HepG2 (cell line): ENCODE results near the gene FAM114A1. TPM values are rescaled to one million over a fixed set of nuclear protein-coding genes. Genes with fewer than 3 reads are reported as not detected.

Experiments
- ATAC-seq: fragments of 200-7000 bp; cut with Tn5 transposase; 3 replicates; pipeline ENCODE4 v1.9.1; 2020; ENCODE audit warnings: mild to moderate bottlenecking, moderate library complexity
- BruUV-seq: library from RNA; stranded (reverse); fragments of 400-500 nt; replicated peaks from 2 replicates; lab custom pipeline; 2021; lab: Mats Ljungman, UMichigan
- CTCF ChIA-PET: fragments of 300-600 bp; formaldehyde crosslinking; extraction: SDS; loops from one replicate; lab custom pipeline; 2021; ENCODE audit warnings: low total read pairs, inconsistent platforms, low intra/inter-chr PET ratio; lab: Yijun Ruan, JAX
- POLR2A ChIA-PET: fragments of 350-600 bp; sonication (Branson Sonifier 250); formaldehyde crosslinking; loops from one replicate; lab custom pipeline; 2020; ENCODE audit warnings: antibody characterized with exemption, inconsistent platforms; lab: Yijun Ruan, JAX
- DNase-seq: peaks from one replicate; pipeline ENCODE4 v3.0.0-alpha.2; 2015; ENCODE audit warnings: low spot score
- FAIRE-seq: peaks from 3 replicates; lab custom pipeline; 2011; peaks lifted over from hg19 to GRCh38; lab: Jason Lieb, UNC
- H2AFZ ChIP-seq: one replicate; pipeline ENCODE4 v1.6.1; 2011; ENCODE audit warnings: low read length, inconsistent platforms
- H3K27ac ChIP-seq: fragments of 300-600 bp; 3 replicates; pipeline ENCODE4 v1.8.0; 2011; ENCODE audit warnings: mixed run types, mild to moderate bottlenecking, mixed read lengths, low read length, inconsistent platforms; ENCODE audit not compliant: insufficient read depth; ENCODE audit errors: extremely low read length
- H3K27me3 ChIP-seq, 2 experiments: fragments of 200-600 bp in 1 of 2; 2 replicates in 1 of 2; 3 replicates in 1 of 2; pipeline versions ENCODE4 v1.6.0 to v1.8.0; 2011; ENCODE audit warnings: low read length in 2 of 2, mild to moderate bottlenecking in 2 of 2, moderate library complexity in 2 of 2, inconsistent platforms in 1 of 2; ENCODE audit not compliant: insufficient read depth in 2 of 2, control insufficient read depth in 1 of 2
- H3K36me3 ChIP-seq, 2 experiments: fragments of 200-600 bp in 1 of 2; replicated peaks in 1 of 2; 2 replicates in 1 of 2; 3 replicates in 1 of 2; pipeline versions ENCODE4 v1.5.1 to v1.8.0; 2011; ENCODE audit warnings: low read length in 2 of 2, inconsistent platforms in 1 of 2; ENCODE audit not compliant: insufficient read depth in 2 of 2, control insufficient read depth in 1 of 2
- H3K4me1 ChIP-seq: 2 replicates; pipeline ENCODE4 v1.5.1; 2012; ENCODE audit warnings: low read length, inconsistent platforms; ENCODE audit not compliant: insufficient read depth
- H3K4me2 ChIP-seq: 2 replicates; pipeline ENCODE4 v1.6.0; 2011; ENCODE audit warnings: low read depth, low read length, inconsistent platforms
- H3K4me3 ChIP-seq, 3 experiments: fragments of 200-600 bp in 1 of 3; sonication (generic), shearing (Covaris generic) in 1 of 3; replicated peaks in 1 of 3; 2 replicates each; pipeline ENCODE4 v1.5.1; 2011 to 2016; ENCODE audit warnings: low read length in 3 of 3, inconsistent platforms in 2 of 3, low read depth in 2 of 3, mild to moderate bottlenecking in 2 of 3, control low read depth in 1 of 3, mixed read lengths in 1 of 3; ENCODE audit not compliant: insufficient read depth in 1 of 3
- H3K79me2 ChIP-seq: one replicate; pipeline ENCODE4 v1.6.1; 2011; ENCODE audit warnings: low read length, inconsistent platforms; ENCODE audit not compliant: insufficient read depth
- H3K9ac ChIP-seq: 2 replicates; pipeline ENCODE4 v1.6.0; 2011; ENCODE audit warnings: mild to moderate bottlenecking, low read depth, low read length, inconsistent platforms; ENCODE audit not compliant: insufficient read depth
- H3K9me3 ChIP-seq: 2 replicates; pipeline ENCODE4 v1.5.1; 2012; ENCODE audit warnings: mild to moderate bottlenecking, low read length
- H4K20me1 ChIP-seq: 2 replicates; pipeline ENCODE4 v1.6.0; 2011; ENCODE audit warnings: inconsistent platforms, mild to moderate bottlenecking, low read length, moderate library complexity; ENCODE audit not compliant: insufficient read depth
- ATF7-NPFF ChIP-seq: sonication (generic); formaldehyde crosslinking; IDR thresholded peaks from 2 replicates; pipeline ENCODE4 v1.8.1; 2023; ENCODE audit warnings: mild to moderate bottlenecking, low read depth, missing genetic modification reagents, moderate library complexity
- FOXM1 ChIP-seq: sonication (generic); formaldehyde crosslinking; IDR thresholded peaks from 2 replicates; pipeline ENCODE4 v1.5.0; 2020; ENCODE audit warnings: missing genetic modification reagents
- MEF2D ChIP-seq: sonication (generic); formaldehyde crosslinking; IDR thresholded peaks from 2 replicates; pipeline ENCODE4 v1.5.1; 2020; ENCODE audit warnings: mild to moderate bottlenecking, missing genetic modification reagents
- ZBTB44 ChIP-seq: sonication (generic); formaldehyde crosslinking; IDR thresholded peaks from 2 replicates; pipeline ENCODE4 v1.4.0; 2020; ENCODE audit warnings: missing genetic modification reagents
- ZNF678 ChIP-seq: sonication (generic); formaldehyde crosslinking; IDR thresholded peaks from 2 replicates; pipeline ENCODE4 v1.4.0; 2020; ENCODE audit warnings: mild to moderate bottlenecking, missing genetic modification reagents
- ZNF776 ChIP-seq: sonication (generic); formaldehyde crosslinking; IDR thresholded peaks from 2 replicates; pipeline ENCODE4 v1.4.0; 2020; ENCODE audit warnings: mild to moderate bottlenecking, missing genetic modification reagents
- in situ Hi-C: cut with HindIII; loops from 2 replicates; pipeline ENCODE4 v1.10.0; 2017; ENCODE audit warnings: low pct_unique_long_range_greater_than_20kb; ENCODE audit not compliant: extremely low pct_ligation_motif_present
- intact Hi-C: fragments of 100-400 bp; cut with micrococcal nuclease; formaldehyde crosslinking; loops from one replicate; pipeline ENCODE4 v1.10.0; 2022; ENCODE audit not compliant: unreplicated experiment
- polyA plus RNA-seq, 8 experiments: library from polyadenylated mRNA; depleted of rRNA in 3 of 8; stranded (reverse) in 7 of 8; unstranded in 1 of 8; fragments of >200 nt; fragmentation: Illumina TruSeq in 4 of 8; extraction: Trizol in 4 of 8; gene quantifications; 2 replicates each; pipeline versions ENCODE4 v1.2.1 to v1.2.3, GENCODE V29; 2011 to 2016; ENCODE audit warnings: low read depth in 4 of 8, missing spikeins in 1 of 8, mixed read lengths in 1 of 8; ENCODE audit not compliant: insufficient read depth in 1 of 8
- total RNA-seq, 5 experiments: library from RNA; depleted of rRNA; stranded (reverse); fragments of >200 nt; fragmentation: Illumina TruSeq; extraction: Trizol; gene quantifications; 2 replicates each; pipeline ENCODE4 v1.2.3, GENCODE V29; 2016; ENCODE audit warnings: low read depth in 1 of 5
- TF ChIP-seq, protein P1 (sequence below): sonication (generic); formaldehyde crosslinking; IDR thresholded peaks from 2 replicates; pipeline ENCODE4 v1.4.0; 2020; ENCODE audit warnings: missing genetic modification reagents
- TF ChIP-seq, protein P2 (sequence below): sonication (generic); formaldehyde crosslinking; IDR thresholded peaks from 2 replicates; pipeline ENCODE4 v1.4.0; 2020; ENCODE audit warnings: missing genetic modification reagents

Gene FAM114A1
- total and polyA plus RNA-seq, 2 of the 13 experiments (the other 11 are each of a cell fraction or from before 2014, with no cell fraction given) = 61.0 to 76.9 TPM

DNA sequence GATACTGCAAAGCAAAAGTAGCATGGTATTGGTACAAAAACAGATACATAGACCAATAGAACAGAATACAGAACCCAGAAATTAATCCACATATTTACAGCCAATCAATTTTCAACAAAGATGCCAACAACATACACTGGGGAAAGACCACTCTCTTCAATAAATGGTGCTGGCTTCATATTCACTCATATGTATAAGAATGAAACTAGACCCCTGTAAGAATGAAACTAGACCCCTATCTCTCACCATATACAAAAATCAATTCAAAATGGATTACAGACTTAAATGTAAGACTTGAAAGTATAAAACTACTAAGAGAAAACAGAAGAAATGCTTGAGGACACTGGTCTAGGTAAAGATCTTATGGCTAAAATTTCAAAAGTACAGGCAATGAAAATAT lies 30.3 kb upstream of the FAM114A1 start:
- POLR2A ChIA-PET = no interaction called here
- DNase-seq = no peak
- Histone ChIP-seq H3K9me3 (no peaks in the 10 kb centered on the region), H3K4me2 (no peak overlapping the region), H3K4me1 (no peaks in the 10 kb centered on the region), H4K20me1 (no peaks in the 10 kb centered on the region), H3K27ac (no peak overlapping the region), H3K36me3 (no peaks in the 10 kb centered on the region), H3K9ac (no peak overlapping the region), H3K79me2 (no peaks in the 10 kb centered on the region), H2AFZ (no peak overlapping the region), H3K4me3 (no peak overlapping the region), H3K27me3 (peaks cover 0 to 4% of the 10 kb centered on the region in 2 experiments; a peak in 2 of 5 replicates)
- no peak for ATAC-seq
- CTCF ChIA-PET = no interaction called here
- in situ Hi-C loops (no loop called here), intact Hi-C loops (no loop called here)
- no TSS peak for BruUV-seq
- TF ChIP-seq ZBTB44 = no peak
- TF ChIP-seq MEF2D = no peak
- TF ChIP-seq, protein P1, sequence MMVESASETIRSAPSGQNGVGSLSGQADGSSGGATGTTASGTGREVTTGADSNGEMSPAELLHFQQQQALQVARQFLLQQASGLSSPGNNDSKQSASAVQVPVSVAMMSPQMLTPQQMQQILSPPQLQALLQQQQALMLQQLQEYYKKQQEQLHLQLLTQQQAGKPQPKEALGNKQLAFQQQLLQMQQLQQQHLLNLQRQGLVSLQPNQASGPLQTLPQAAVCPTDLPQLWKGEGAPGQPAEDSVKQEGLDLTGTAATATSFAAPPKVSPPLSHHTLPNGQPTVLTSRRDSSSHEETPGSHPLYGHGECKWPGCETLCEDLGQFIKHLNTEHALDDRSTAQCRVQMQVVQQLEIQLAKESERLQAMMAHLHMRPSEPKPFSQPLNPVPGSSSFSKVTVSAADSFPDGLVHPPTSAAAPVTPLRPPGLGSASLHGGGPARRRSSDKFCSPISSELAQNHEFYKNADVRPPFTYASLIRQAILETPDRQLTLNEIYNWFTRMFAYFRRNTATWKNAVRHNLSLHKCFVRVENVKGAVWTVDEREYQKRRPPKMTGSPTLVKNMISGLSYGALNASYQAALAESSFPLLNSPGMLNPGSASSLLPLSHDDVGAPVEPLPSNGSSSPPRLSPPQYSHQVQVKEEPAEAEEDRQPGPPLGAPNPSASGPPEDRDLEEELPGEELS (CRISPR knock-in tag) = no peak
- TF ChIP-seq ZNF776 = no peak
- no peak for TF ChIP-seq ZNF678
- no peak for TF ChIP-seq ATF7-NPFF (CRISPR knock-in tag)
- TF ChIP-seq FOXM1 (CRISPR knock-in tag) = no peak
- TF ChIP-seq, protein P2, sequence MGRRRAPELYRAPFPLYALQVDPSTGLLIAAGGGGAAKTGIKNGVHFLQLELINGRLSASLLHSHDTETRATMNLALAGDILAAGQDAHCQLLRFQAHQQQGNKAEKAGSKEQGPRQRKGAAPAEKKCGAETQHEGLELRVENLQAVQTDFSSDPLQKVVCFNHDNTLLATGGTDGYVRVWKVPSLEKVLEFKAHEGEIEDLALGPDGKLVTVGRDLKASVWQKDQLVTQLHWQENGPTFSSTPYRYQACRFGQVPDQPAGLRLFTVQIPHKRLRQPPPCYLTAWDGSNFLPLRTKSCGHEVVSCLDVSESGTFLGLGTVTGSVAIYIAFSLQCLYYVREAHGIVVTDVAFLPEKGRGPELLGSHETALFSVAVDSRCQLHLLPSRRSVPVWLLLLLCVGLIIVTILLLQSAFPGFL = no peak
- no peak for FAIRE-seq
